Thyroid gland (tissue), 4 donors: ENCODE data around the gene DRAM1.

Source experiments
- CTCF ChIP-seq, 6 experiments: fragments of 200-600 bp in 3 of 6; fragments of 450-650 bp in 3 of 6; sonication (generic) in 3 of 6; IDR thresholded peaks; one replicate each; pipeline ENCODE4 v1.5.1; 2016 to 2019; ENCODE audit warnings: antibody characterized with exemption in 6 of 6, mild to moderate bottlenecking in 2 of 6, inconsistent platforms in 1 of 6, moderate library complexity in 1 of 6
- POLR2A ChIP-seq, 2 donors: fragments of 450-650 bp; IDR thresholded peaks; one replicate each; pipeline ENCODE4 v1.6.1; 2017; ENCODE audit warnings: antibody characterized with exemption in 2 of 2, mild to moderate bottlenecking in 2 of 2, moderate library complexity in 1 of 2

DNA sequence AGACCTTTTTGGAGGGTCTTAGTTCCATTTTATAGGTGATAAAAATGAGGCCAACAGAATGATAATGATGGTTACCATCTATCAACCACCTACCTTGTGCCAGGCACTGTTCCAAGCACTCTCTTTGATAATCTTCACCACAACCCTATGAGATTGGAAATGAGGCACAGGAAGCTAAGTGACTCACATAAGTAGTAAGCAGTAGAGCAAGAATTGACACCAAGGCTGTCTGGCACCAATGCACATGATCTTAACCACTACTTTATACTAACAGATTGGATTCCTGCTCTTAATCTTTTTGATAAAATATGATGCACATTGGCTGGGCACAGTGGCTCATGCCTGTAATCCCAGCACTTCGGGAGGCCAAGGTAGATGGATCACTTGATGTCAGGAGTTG, 91.4 kb downstream of the DRAM1 start:
- TF ChIP-seq CTCF (IDR thresholded peaks at IDR 0.05) (no peak), POLR2A (IDR thresholded peaks at IDR 0.05) (no peak)
